GM18508 (cell line): ENCODE results near the gene CSTPP1.
"Not testable (repeated sequence)": the region's sequence is repeated elsewhere in the genome, so short reads cannot be mapped to it uniquely, and the experiment has no call there.

Experiments used
- ATAC-seq: cut with Tn5 transposase; IDR thresholded peaks from one replicate; pipeline ENCODE4 v1.9.1; 2021; ENCODE audit warnings: moderate number of reproducible peaks; ENCODE audit not compliant: insufficient read depth, unreplicated experiment

CSTPP1 gene

GRCh38 chr11:46907606-46908005, 29.0 kb upstream of the CSTPP1 start:
- no peak for ATAC-seq

GRCh38 chr11:46912526-46913150, 23.9 kb upstream of the CSTPP1 start:
- no peak for ATAC-seq

GRCh38 chr11:46913484-46913883, 23.1 kb upstream of the CSTPP1 start:
- no peak for ATAC-seq

GRCh38 chr11:46914363-46914762, 22.2 kb upstream of the CSTPP1 start:
- no peak for ATAC-seq

DNA sequence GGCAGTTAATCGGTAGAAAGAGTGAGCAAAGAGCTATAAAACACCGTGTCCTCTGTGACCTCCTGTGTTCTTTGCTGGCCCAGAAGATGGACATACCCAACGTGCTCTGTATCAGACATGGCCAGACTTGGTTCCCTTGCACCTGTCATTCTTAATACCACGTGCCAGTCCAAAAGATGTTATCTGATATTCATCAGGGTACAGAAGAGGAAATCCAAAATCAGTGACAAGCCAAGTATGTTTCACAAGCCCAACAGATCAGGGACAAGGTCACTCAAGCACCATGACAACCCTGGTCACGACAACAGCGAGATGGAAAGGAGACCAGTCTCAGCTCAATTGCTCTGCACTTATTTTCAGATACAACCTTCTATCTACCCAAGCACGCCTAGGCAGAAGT, 21.7 kb upstream of the CSTPP1 start:
- ATAC-seq = no peak

- ATAC-seq = no peak
Measured at GRCh38 chr11:46916286-46917108, 20.1 kb upstream of the CSTPP1 start.

GRCh38 chr11:46917109-46917761, 19.3 kb upstream of the CSTPP1 start:
- ATAC-seq = no peak

GRCh38 chr11:46917762-46918082, 18.8 kb upstream of the CSTPP1 start:
- no peak for ATAC-seq

DNA sequence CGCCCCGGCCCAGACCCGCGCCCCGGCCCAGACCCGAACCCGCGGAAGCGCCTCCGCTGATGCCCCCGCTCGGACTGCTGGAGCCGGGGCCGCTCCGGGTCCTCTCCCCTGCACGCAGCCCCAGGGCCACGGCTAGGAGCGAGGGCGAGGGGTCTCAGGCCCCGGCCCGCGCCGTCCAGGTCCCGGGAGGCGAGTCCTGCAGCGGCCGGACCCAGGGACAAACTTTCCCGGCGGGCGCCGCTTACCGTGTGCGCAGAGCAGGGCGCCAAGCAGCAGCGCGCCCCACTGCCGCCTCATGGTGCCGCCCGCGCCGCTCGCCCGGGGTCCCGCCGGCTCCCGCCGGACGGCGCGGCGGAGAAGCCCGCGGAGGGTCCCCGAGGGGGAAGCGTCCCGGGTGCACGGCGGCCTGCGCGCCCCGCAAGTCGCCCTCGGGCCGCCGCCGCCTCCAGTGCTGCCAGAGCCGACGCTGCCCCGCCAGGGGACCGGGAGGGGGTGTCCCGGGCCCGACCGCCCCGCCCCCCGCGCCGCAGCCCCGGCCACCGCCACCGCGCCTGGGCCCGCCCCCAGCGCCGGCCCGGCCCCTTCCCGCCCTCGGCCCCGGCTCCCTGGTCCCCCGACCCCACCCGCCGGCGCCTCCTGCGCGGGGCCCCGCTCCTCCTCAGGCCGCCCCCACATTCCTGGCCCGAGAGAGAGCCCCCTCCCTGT, 18.3 kb upstream of the CSTPP1 start, which contains the start of gene LRP4:
TSS of gene LRP4 (minus strand) at position 468 of the 705 bp plus-strand sequence. CDS start at position 297, 171 bp downstream.
- ATAC-seq = no peak

DNA sequence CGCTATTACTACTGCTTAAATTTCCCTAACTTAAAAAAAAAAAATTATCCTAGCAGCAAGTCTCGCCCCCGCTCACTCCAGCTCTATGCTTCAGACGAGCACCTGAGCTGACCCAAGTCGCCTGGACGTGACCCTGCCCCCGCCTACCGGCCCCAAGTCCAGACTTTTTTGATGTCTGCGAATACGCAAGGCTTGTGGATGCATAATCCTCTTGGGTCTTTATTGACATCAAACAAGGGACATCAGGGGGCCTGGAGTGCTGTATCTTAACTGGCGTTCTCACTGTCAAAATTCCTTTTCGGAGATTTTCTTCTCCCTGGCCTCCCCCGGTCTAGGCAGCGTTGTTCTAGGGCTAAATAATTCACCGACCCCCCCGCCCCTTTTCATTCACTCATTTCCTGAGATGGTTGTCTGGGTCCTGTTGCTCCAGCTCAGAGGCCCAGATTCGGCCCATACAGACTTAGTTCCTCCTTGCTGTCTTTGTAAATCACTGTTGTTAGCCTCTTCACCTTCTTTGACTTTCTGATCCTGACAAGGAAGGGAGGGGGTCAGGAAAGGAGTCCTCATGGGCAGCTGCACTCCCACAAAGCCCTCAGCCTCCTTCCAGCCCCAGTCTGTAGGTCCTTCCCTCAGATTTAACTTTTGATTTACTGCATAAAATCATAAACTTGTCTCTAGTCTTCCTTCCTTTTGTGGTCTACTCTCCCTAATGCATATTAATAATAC, 17.6 kb upstream of the CSTPP1 start:
- ATAC-seq = no peak

GRCh38 chr11:46920755-46921154, 15.8 kb upstream of the CSTPP1 start:
- ATAC-seq = no peak

DNA sequence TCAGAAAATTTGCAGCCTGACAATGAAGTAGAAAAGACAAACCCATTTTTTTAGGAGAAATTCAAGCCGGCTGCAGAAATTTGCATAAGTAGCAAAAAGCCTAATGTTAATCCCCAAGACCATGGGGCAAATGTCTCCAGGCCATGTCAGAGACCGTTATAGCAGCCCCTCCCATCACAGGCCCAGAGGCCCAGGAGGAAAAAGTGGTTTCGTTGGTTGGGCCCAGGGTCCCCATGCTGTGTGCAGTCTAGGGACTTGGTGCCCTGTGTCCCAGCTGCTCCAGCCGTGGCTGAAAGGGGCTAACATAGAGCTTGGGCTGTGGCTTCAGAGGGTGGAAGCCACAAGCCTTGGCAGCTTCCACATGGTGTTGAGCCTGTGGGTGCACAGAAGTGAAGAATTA, 8.6 kb upstream of the CSTPP1 start:
- not testable (repeated sequence) for ATAC-seq

- ATAC-seq = not testable (repeated sequence)
Measured at GRCh38 chr11:46928701-46929100, 7.9 kb upstream of the CSTPP1 start.

GRCh38 chr11:46930089-46930488, 6.5 kb upstream of the CSTPP1 start:
- no peak for ATAC-seq

DNA sequence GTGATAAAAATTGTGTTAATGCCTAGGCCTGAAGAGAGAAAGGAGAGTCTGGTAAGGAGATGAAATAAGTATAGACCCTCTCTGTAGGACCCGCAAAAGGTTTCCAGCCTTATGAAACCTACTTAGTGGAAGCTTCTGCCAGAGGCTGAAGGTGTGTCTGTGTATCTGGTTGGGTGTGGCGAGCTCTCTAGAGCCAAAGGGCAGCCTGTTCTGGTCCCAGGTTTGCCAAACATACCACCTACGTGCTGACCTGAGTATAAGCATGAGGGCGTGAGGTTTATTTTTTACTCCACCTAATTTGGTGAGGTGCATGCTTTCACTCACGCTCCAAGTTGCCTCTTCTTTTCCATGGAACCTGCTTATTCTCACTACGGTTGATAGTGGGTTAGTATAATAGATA, 5.6 kb downstream of the CSTPP1 start:
- no peak for ATAC-seq

DNA sequence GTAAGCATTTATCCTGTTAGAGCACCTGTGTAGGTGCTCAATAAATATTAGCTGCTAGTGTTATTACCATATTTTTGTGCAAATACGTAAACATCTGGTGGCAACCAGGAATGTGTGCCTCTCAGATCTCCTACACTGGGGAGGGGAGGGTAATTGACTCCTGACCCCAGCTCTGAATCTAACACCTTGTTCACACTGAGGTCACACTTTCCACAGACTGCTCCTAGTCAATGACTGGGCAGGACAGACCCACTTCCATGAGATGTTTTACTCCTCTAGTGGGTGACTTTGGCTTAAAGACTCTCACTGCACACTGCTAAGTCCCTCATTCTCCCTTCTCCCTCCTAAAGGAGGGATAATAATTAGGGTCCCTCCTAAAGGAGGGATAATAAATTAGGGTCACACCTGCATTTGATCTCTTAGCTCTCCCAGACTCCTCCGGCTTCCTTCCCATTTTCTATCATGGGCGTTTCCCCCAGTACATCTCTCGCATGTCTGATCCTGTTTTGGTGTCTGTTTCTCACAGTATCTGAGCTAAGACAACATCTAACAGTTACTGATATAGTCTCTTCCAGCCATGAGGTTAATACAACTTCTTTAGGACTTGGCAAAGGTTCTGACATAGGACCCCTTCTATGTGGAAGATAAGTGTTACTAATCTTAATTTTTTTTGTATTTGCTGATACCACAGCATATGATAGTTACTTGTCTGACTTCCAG, 8.0 kb downstream of the CSTPP1 start:
- no peak for ATAC-seq

DNA sequence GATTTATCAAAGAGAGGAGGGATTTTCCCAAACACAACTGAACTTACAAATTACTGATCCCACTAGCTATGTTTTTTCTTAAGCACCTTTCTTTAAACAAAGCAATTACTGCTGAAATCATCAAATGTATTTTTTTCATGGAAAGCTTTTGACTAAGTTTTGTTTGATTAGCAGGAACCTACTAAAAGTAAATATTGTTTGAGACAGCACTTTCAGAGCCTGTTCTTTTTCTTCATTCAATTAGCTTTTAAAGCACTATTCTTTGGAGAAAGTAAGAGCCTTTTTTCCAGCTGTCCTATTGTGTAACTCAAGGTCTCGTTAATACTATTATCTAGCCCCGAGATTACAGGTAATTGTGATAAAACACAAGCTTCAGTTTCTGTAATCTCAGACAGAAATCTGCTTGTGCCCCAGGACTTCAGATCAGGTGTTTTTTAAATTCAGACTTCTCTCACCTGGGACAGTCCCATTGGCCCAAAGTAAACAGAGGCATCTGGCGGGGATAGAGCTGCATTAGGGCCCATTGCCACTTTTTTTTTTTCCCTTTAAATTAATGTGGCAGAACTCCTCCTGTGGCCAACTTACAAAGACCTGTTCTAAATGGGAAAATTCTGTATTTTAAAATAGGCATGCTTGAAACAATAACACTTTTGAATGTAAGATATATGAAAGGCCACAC, 11.0 kb downstream of the CSTPP1 start:
- no peak for ATAC-seq

- ATAC-seq = no peak
Measured at GRCh38 chr11:46948378-46949131, 12.0 kb downstream of the CSTPP1 start.
